NCI-H1930 (cell line): ENCODE measurements around the gene UBE2Z.
"Not testable (repeated sequence)": the region's sequence is repeated elsewhere in the genome, so short reads cannot be mapped to it uniquely, and the experiment has no call there.

Source experiments
- DNase-seq, 2 experiments: peaks; one replicate each; lab custom pipeline; 2025; lab: John Stamatoyannopoulos, UW

Gene UBE2Z

GRCh38 chr17:48904428-48904827 is 3.8 kb upstream of the UBE2Z start:
- DNase-seq = no peak

- no peak for DNase-seq
Measured at GRCh38 chr17:48905987-48906515, 2.2 kb upstream of the UBE2Z start.

- no peak for DNase-seq
Measured at GRCh38 chr17:48907713-48908046, 527 bp upstream of the UBE2Z start.

- DNase-seq = peak; percentile 75 to 76
Measured at GRCh38 chr17:48908853-48909394, 717 bp downstream of the UBE2Z start.

GRCh38 chr17:48909783-48910182 is 1.6 kb downstream of the UBE2Z start:
- no peak for DNase-seq

GRCh38 chr17:48910370-48910769 is 2.2 kb downstream of the UBE2Z start:
- no peak for DNase-seq

- DNase-seq = no peak
Measured at GRCh38 chr17:48912476-48912875, 4.3 kb downstream of the UBE2Z start.

- DNase-seq = no peak
Measured at GRCh38 chr17:48915459-48916282, 7.5 kb downstream of the UBE2Z start.

GRCh38 chr17:48925251-48925990 is 17.2 kb downstream of the UBE2Z start:
- DNase-seq = no peak

- no peak for DNase-seq
Measured at GRCh38 chr17:48925991-48926342, 17.8 kb downstream of the UBE2Z start.

GRCh38 chr17:48927978-48928745 is 20.0 kb downstream of the UBE2Z start:
- no peak for DNase-seq

- no peak for DNase-seq
Measured at GRCh38 chr17:48928876-48929811, 20.9 kb downstream of the UBE2Z start.

GRCh38 chr17:48929812-48930165 is 21.6 kb downstream of the UBE2Z start:
- no peak for DNase-seq

GRCh38 chr17:48930435-48930873 is 22.2 kb downstream of the UBE2Z start:
- DNase-seq = no peak

GRCh38 chr17:48933035-48933434 is 24.8 kb downstream of the UBE2Z start:
- no peak for DNase-seq

- DNase-seq = peak; percentile 81 to 89
Measured at GRCh38 chr17:48944515-48945260, 36.5 kb downstream of the UBE2Z start, which contains the start of gene SNF8. Gene SNF8, minus strand, starts transcription at chr17:48944842. Its CDS starts 108 bp downstream, at chr17:48944734.

- DNase-seq = not testable (repeated sequence)
Measured at GRCh38 chr17:48945261-48945651, 37.0 kb downstream of the UBE2Z start.

- no peak for DNase-seq
Measured at GRCh38 chr17:48951572-48951971, 43.4 kb downstream of the UBE2Z start.

GRCh38 chr17:48952904-48953303 is 44.7 kb downstream of the UBE2Z start:
- DNase-seq = no peak

GRCh38 chr17:48954300-48954755 is 46.1 kb downstream of the UBE2Z start:
- peak; percentile 3 to 24 for DNase-seq
